CD4-positive, CD25-positive, alpha-beta regulatory T cell (primary cell): ENCODE results near the gene UBXN6. TPM values are rescaled to one million over a fixed set of nuclear protein-coding genes. Genes with fewer than 3 reads are reported as not detected.

ENCODE experiments used
- ATAC-seq, 2 donors: fragments of 150-1000 bp; cut with Tn5 transposase; one replicate each; pipeline ENCODE4 v1.10.0; 2021; ENCODE audit warnings: low read depth in 2 of 2, moderate number of reproducible peaks in 2 of 2, moderate library complexity in 1 of 2
- DNase-seq, 3 donors: peaks; one replicate each; pipeline versions ENCODE4 v3.0.0 to v3.0.0-alpha.2; 2012 to 2022; ENCODE audit warnings: mixed read lengths in 1 of 3
- H3K27ac ChIP-seq: one replicate; pipeline ENCODE4 v1.7.0; 2013; ENCODE audit warnings: mild to moderate bottlenecking, low read length; ENCODE audit not compliant: insufficient read depth, poor library complexity, severe bottlenecking
- H3K27me3 ChIP-seq: one replicate; pipeline ENCODE4 v1.7.0; 2013; ENCODE audit warnings: low read length; ENCODE audit not compliant: control insufficient read depth, insufficient read depth
- H3K36me3 ChIP-seq: one replicate; pipeline ENCODE4 v1.7.0; 2013; ENCODE audit warnings: mild to moderate bottlenecking, low read length, moderate library complexity; ENCODE audit not compliant: control insufficient read depth, insufficient read depth
- H3K4me1 ChIP-seq: 2 replicates; pipeline ENCODE4 v1.7.0; 2013; ENCODE audit warnings: mild to moderate bottlenecking, low read length; ENCODE audit not compliant: insufficient read depth, control insufficient read depth, poor library complexity, severe bottlenecking
- H3K4me3 ChIP-seq: one replicate; pipeline ENCODE4 v1.7.0; 2013; ENCODE audit warnings: low read depth, mild to moderate bottlenecking, low read length, moderate library complexity
- H3K9me3 ChIP-seq, 2 experiments: 1 replicate in 1 of 2; 2 replicates in 1 of 2; pipeline ENCODE4 v1.7.0; 2013; ENCODE audit warnings: low read length in 2 of 2, mild to moderate bottlenecking in 1 of 2, moderate library complexity in 1 of 2; ENCODE audit not compliant: control insufficient read depth in 2 of 2
- H3K27ac Mint-ChIP-seq, 3 donors: one replicate each; pipeline ENCODE4 v1.8.0; 2020 to 2022; ENCODE audit warnings: mild to moderate bottlenecking in 3 of 3, mixed read lengths in 3 of 3, moderate library complexity in 2 of 3
- H3K27me3 Mint-ChIP-seq: one replicate; pipeline ENCODE4 v1.8.0; 2022; ENCODE audit warnings: mild to moderate bottlenecking, mixed read lengths
- H3K36me3 Mint-ChIP-seq: one replicate; pipeline ENCODE4 v1.8.0; 2020; ENCODE audit warnings: mixed read lengths
- H3K4me1 Mint-ChIP-seq, 4 donors: one replicate each; pipeline ENCODE4 v1.8.0; 2020 to 2022; ENCODE audit warnings: mixed read lengths in 4 of 4, mild to moderate bottlenecking in 1 of 4
- H3K4me3 Mint-ChIP-seq, 4 donors: one replicate each; pipeline ENCODE4 v1.8.0; 2020 to 2022; ENCODE audit warnings: mild to moderate bottlenecking in 4 of 4, mixed read lengths in 4 of 4, moderate library complexity in 3 of 4
- H3K9me3 Mint-ChIP-seq, 7 donors: one replicate each; pipeline ENCODE4 v1.8.0; 2020 to 2022; ENCODE audit warnings: mixed read lengths in 7 of 7, mild to moderate bottlenecking in 3 of 7, moderate library complexity in 2 of 7
- polyA plus RNA-seq, 4 donors: library from polyadenylated mRNA; unstranded; fragments of 300-500 nt; fragmentation: Illumina TruSeq; gene quantifications; one replicate each; pipeline ENCODE4 v1.2.3, GENCODE V29; 2021
- total RNA-seq: library from RNA; stranded (reverse); gene quantifications from one replicate; pipeline ENCODE4 v1.2.3, GENCODE V29; 2022

The UBXN6 gene
- total and polyA plus RNA-seq, 5 donors from 2014 or later, result 4.6 to 54.2 (median 5.1) TPM

DNA sequence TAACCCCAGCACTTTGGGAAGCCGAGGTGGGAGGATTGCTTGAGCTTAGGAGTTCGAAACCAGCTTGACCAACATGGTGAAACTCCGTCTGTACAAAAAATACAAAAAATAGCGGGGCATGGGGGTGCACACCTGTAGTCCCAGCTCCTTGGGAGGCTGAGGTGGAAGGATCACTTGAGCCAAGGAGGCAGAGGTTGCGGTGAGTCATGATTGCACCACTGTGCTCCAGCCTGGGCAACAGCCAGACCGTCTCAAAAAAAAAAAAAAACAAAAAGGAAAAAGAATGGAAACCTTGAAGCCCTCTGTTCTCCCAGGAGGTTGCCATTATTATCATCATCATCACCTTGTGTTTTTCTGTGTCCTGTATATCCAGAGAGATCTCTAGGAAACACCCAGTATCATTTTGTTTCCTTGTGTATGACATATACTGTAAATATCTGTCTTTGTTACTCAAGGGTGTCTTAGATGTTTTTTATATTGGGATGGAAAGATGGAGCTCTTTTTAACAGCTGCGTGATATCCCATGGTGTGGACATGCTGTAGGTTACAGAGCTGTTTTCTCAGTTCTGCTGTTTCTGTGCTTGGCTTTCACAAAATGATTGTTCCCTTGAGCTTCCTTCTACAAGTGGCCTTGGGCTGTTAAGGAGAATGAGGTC lies 43.3 kb downstream of the UBXN6 start:
- Histone ChIP-seq H3K27me3 (no peaks in the 10 kb centered on the region), H3K9me3 (no peaks in the 10 kb centered on the region), H3K27ac (no peak overlapping the region), H3K4me1 (no peaks in the 10 kb centered on the region), H3K4me3 (no peak overlapping the region), H3K36me3 (peaks cover 15% of the 10 kb centered on the region)
- Mint-ChIP-seq H3K27ac (peak overlapping the region in 1 of 3 donors; percentile 36), H3K36me3 (peaks cover 12% of the 10 kb centered on the region), H3K27me3 (no peaks in the 10 kb centered on the region), H3K4me1 (peaks cover 0 to 5% (median 1%) of the 10 kb centered on the region in 4 donors), H3K9me3 (peaks cover 0 to 1% (median 0%) of the 10 kb centered on the region in 7 donors), H3K4me3 (no peak overlapping the region)
- ATAC-seq (no peak), DNase-seq (no peak)

DNA sequence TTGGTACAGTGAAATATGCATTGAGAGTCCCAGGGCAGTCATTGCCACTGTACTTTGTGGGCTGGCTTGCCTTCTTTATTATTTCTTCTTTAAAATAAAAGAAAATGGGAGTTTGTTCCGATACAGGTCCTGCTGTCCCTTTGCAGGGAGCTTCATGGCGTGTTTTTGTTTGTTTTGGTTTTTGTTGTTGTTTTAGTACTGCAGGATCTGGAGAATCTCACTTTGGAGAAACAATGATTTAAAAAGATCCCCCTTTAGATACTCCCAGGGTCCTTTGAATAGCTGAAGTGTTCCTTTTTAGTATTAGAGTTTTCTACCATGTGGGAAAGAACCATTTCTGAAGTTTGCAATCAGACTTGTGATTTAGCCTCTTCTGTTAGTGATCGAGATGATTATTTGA lies 44.0 kb downstream of the UBXN6 start:
- peaks cover 0 to 1% (median 0%) of the 10 kb centered on the region in 7 donors for H3K9me3 Mint-ChIP-seq
- Histone ChIP-seq H3K4me1 (no peaks in the 10 kb centered on the region), H3K4me3 (no peak overlapping the region), H3K27me3 (no peaks in the 10 kb centered on the region), H3K9me3 (no peaks in the 10 kb centered on the region), H3K27ac (no peak overlapping the region), H3K36me3 (peaks cover 15% of the 10 kb centered on the region)
- ATAC-seq, result no peak
- H3K27ac Mint-ChIP-seq, result no peak overlapping the region
- H3K27me3 Mint-ChIP-seq, result no peaks in the 10 kb centered on the region
- H3K4me3 Mint-ChIP-seq, result no peak overlapping the region
- peaks cover 15% of the 10 kb centered on the region for H3K36me3 Mint-ChIP-seq
- H3K4me1 Mint-ChIP-seq, result peaks cover 0 to 5% (median 1%) of the 10 kb centered on the region in 4 donors
- DNase-seq, result no peak

DNA sequence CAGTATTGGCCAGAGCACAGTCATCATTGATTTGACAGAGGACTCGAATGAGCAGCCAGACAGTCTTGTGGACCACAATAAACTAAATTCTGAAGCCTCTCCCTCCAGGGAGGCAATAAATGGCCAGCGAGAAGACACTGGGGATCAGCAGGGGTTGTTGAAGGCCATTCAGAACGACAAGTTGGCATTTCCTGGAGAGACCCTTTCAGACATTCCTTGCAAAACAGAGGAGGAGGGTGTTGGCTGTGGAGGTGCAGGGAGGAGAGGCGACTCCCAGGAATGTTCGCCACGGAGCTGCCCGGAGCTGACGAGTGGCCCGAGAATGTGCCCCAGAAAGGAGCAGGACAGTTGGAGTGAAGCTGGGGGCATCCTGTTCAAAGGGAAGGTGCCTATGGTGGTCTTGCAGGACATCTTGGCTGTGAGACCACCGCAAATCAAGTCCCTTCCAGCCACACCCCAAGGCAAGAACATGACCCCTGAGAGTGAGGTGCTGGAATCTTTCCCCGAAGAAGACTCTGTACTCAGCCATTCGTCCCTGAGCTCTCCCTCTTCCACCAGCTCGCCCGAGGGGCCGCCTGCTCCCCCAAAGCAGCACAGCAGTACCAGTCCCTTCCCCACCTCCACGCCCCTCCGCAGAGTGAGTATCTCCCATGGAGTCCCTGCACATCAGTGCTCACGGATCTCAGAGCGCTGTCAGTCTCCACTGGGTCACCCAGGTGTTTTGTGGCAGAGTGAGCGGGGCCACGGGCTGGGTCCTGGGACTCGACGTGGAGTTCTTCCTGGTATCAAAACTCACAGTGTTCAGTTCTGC lies 48.3 kb downstream of the UBXN6 start:
- Mint-ChIP-seq H3K36me3 (peaks cover 18% of the 10 kb centered on the region), H3K27ac (no peak overlapping the region), H3K27me3 (no peaks in the 10 kb centered on the region), H3K4me1 (peaks cover 1 to 6% (median 4%) of the 10 kb centered on the region in 4 donors), H3K9me3 (peaks cover 0 to 1% (median 0%) of the 10 kb centered on the region in 7 donors), H3K4me3 (no peak overlapping the region)
- Histone ChIP-seq H3K36me3 (peaks cover 15% of the 10 kb centered on the region), H3K9me3 (no peaks in the 10 kb centered on the region), H3K27ac (no peak overlapping the region), H3K4me1 (no peaks in the 10 kb centered on the region), H3K27me3 (no peaks in the 10 kb centered on the region), H3K4me3 (no peak overlapping the region)
- DNase-seq (no peak), ATAC-seq (no peak)

DNA sequence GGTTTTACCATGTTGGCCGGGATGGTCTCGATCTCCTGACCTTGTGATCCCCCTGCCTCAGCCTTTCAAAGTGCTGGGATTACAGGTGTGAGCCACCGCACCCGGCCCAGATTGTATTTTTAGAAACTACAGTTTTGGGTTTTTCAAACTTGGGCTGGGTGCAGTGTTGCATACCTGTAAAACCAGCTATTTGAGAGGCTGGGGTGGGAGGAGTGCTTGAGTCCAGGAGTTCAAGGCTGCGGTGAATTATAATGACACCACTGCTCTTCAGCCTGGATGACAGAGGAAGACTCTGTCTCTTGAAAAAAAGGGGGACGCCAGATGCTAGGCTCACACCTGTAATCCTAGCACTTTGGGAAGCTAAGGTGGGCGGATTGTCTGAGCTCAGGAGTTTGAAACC lies 51.0 kb downstream of the UBXN6 start:
- no peaks in the 10 kb centered on the region for H3K27me3 ChIP-seq
- H3K4me1 ChIP-seq, result peaks cover 14% of the 10 kb centered on the region
- H3K4me3 Mint-ChIP-seq, result no peak overlapping the region
- no peak overlapping the region for H3K4me3 ChIP-seq
- H3K36me3 ChIP-seq, result peaks cover 10% of the 10 kb centered on the region
- peaks cover 14% of the 10 kb centered on the region for H3K36me3 Mint-ChIP-seq
- ATAC-seq (no peak), DNase-seq (no peak)
- H3K27ac Mint-ChIP-seq, result no peak overlapping the region
- peaks cover 11 to 29% (median 20%) of the 10 kb centered on the region in 4 donors for H3K4me1 Mint-ChIP-seq
- H3K27ac ChIP-seq, result no peak overlapping the region
- H3K9me3 ChIP-seq, result no peaks in the 10 kb centered on the region
- no peaks in the 10 kb centered on the region for H3K9me3 Mint-ChIP-seq
- no peaks in the 10 kb centered on the region for H3K27me3 Mint-ChIP-seq

DNA sequence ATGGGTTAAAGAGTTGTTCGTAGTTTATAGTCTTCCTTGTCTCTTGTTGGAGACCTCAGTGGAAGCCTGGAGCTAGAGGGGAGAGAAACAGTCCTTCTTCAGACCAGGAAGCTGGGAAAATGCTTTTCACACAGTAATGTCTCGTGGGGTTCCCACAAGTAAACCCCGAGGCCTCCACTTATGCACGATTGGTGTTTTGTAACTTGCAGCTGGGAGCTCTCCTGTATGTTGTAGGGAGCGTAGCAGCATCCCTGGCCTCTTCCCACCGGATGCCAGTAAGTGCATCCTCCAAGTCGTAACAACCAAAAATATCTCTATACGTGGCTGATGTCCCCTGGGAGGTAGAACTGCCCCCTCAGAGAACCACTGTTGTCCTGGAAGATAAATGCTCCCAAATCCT lies 51.6 kb downstream of the UBXN6 start:
- H3K27me3 Mint-ChIP-seq, result no peaks in the 10 kb centered on the region
- H3K9me3 ChIP-seq, result no peaks in the 10 kb centered on the region
- ATAC-seq, result no peak

DNA sequence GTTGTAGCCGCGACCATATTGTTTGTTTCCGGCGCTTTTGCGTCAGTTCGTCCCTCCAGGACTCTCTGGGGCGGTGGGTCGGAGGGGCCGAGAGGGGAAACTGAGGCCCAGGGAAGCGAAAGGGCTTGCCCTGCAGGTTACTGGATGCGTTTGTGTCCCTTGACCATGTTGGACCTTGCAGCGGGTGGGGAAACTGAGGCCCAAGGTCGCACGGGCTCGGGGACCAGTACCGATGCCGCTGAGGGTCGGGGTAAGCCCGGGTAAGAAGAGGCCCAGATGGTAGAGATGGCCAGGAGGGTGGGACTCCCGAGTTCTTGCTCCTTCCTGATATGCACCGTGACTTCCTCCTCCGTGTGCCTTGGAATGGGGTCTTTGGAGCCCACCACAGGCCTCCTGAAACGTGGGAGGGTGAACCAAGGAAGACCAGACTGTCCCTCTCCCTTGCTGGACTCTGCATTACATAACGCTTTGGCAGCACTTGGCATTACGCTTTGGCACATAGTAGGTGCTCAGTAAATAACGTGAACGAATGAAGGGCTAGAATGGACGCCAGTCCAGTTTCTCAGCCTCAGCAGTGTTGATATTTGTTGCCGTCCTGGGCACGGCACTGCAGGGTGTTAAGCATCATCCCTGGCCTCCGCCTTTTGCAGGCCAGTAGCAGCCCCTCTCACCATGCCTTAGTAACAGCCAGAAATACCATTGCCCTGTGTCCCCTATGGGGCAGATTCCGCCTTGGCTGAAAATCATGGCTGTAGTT lies 54.4 kb downstream of the UBXN6 start:
- Histone ChIP-seq H3K4me3 (peak overlapping the region; percentile 74), H3K4me1 (peaks cover 40% of the 10 kb centered on the region), H3K9me3 (no peaks in the 10 kb centered on the region), H3K27me3 (no peaks in the 10 kb centered on the region), H3K36me3 (no peaks in the 10 kb centered on the region), H3K27ac (peak overlapping the region; percentile 98)
- DNase-seq (no peak), ATAC-seq (no peak)
- peaks cover 10% of the 10 kb centered on the region for H3K36me3 Mint-ChIP-seq
- no peaks in the 10 kb centered on the region for H3K27me3 Mint-ChIP-seq
- peaks cover 11 to 56% (median 37%) of the 10 kb centered on the region in 4 donors for H3K4me1 Mint-ChIP-seq
- peak overlapping the region; percentile 77 to 91 (median 88) for H3K4me3 Mint-ChIP-seq
- no peaks in the 10 kb centered on the region for H3K9me3 Mint-ChIP-seq
- H3K27ac Mint-ChIP-seq, result peak overlapping the region in 2 of 3 donors; percentile 78 to 89

More for the DNA sequence above, 51.6 kb downstream of the UBXN6 start:
- H3K4me3 ChIP-seq, result no peak overlapping the region
- peaks cover 20% of the 10 kb centered on the region for H3K4me1 ChIP-seq
- no peaks in the 10 kb centered on the region for H3K27me3 ChIP-seq
- H3K4me1 Mint-ChIP-seq, result peaks cover 11 to 35% (median 25%) of the 10 kb centered on the region in 4 donors
- H3K4me3 Mint-ChIP-seq, result peak overlapping the region in 1 of 4 donors; percentile 81
- peaks cover 10% of the 10 kb centered on the region for H3K36me3 ChIP-seq
- H3K27ac ChIP-seq, result no peak overlapping the region
- H3K27ac Mint-ChIP-seq, result peak overlapping the region in 2 of 3 donors; percentile 68 to 86
- no peaks in the 10 kb centered on the region for H3K9me3 Mint-ChIP-seq
- DNase-seq, result no peak
- peaks cover 14% of the 10 kb centered on the region for H3K36me3 Mint-ChIP-seq

DNA sequence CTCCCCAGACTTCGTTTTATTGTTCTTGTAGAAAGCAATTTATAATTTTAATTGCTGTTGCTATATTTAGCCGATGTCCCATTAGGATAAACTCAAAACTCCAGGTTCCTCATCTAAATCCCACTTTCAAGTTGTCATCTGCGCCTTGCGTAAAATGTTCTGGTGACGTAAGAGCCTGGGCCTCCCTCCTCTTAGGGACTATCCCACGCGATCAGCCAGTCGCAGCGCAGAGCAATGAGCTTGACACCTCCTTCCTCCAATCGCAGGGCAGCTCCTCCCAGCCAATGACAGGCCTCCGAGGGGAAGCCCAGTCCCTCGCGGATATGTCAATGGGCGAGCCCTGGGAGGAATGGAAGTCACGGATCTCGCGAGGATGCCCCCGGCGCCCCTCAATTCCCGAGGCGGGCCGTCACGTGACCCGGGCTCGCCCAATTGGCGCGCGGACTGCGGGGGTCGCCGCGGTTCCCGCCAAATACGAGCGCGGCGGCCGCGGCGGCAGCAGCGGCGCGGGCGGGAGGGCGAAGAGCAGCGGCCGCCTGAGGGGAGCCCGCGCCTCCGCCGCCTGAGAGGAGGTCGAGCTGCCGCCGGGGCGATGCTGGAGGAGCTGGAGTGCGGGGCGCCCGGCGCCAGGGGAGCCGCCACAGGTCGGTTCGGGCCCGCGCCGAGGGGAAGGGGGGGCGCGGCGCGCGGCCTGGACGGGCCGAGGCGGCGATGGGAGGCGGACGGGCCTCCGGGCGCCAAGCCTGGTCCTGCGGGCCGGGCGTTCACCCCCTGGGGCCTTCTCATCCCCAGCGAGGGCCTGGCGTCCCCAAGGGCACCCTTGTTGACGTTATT lies 55.2 kb downstream of the UBXN6 start, which contains the start of gene CHAF1A:
Gene CHAF1A (plus strand): TSS at position 470 of the 834 bp plus-strand sequence. CDS start 123 bp downstream, at position 593.
- peak within 1 kb of the TSS; percentile 87 for H3K4me3 ChIP-seq
- H3K27me3 Mint-ChIP-seq, result no peaks in the 10 kb centered on the region
- peaks cover 11 to 61% (median 41%) of the 10 kb centered on the region in 4 donors for H3K4me1 Mint-ChIP-seq
- peaks cover 45% of the 10 kb centered on the region for H3K4me1 ChIP-seq
- peak; percentile 99 to 100 (median 100) for DNase-seq
- no peaks in the 10 kb centered on the region for H3K36me3 ChIP-seq
- H3K27me3 ChIP-seq, result no peaks in the 10 kb centered on the region
- peak; percentile 91 for ATAC-seq
- H3K36me3 Mint-ChIP-seq, result peaks cover 8% of the 10 kb centered on the region
- peak within 1 kb of the TSS; percentile 98 for H3K27ac ChIP-seq
- H3K4me3 Mint-ChIP-seq, result peak within 1 kb of the TSS; percentile 86 to 92 (median 90)
- H3K9me3 Mint-ChIP-seq, result no peaks in the 10 kb centered on the region
- no peaks in the 10 kb centered on the region for H3K9me3 ChIP-seq
- H3K27ac Mint-ChIP-seq, result peak within 1 kb of the TSS; percentile 87 to 98 (median 97)
